Fibroblast of villous mesenchyme (primary cell): Measurements from ENCODE around the gene ARHGEF16. TPM values are rescaled to one million over a fixed set of nuclear protein-coding genes. Genes with fewer than 3 reads are reported as not detected.

ENCODE experiments used
- DNase-seq: peaks from one replicate; pipeline ENCODE4 v3.0.0-alpha.2; 2010; ENCODE audit warnings: low read depth
- H3K4me3 ChIP-seq: 2 replicates; pipeline ENCODE4 v1.5.1; 2011; ENCODE audit warnings: low read depth, mild to moderate bottlenecking, low read length
- total RNA-seq: library from RNA; depleted of rRNA; stranded (reverse); fragments of >200 nt; gene quantifications from 2 replicates; pipeline ENCODE4 v1.2.3, GENCODE V29; 2012
- TF ChIP-seq, protein P1 (sequence below): IDR thresholded peaks from 2 replicates; pipeline ENCODE4 v1.5.1; 2012; ENCODE audit warnings: low read depth, mild to moderate bottlenecking, low read length; ENCODE audit not compliant: insufficient read depth

Gene ARHGEF16
- total RNA-seq, 1 donor = 0.86 TPM

DNA sequence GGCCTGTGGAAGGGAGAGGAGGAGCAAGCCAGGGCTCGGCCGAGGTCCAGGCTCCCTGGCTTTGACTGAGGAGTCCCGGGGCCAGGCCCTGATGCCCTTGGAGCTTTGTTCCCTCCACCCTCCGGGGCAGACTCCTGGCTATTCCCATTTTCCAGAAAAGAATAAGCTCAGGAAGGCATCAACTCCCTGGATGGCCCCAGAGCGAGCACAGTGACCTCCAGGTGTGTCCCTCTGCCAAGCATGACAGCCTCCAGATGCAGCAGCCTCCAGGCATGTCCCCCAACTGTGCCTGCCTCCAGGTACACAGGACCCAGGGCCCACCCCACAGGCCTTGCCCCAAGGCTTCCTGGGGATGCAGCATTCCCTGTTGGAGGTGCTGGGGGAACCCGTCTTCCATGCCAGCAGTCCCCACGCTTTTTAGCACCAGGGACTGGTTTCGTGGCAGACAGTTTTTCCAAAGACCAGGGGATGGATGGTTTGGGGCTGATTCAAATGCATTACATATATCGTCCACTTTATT, 15.7 kb upstream of the ARHGEF16 start:
- TF ChIP-seq, protein P1, sequence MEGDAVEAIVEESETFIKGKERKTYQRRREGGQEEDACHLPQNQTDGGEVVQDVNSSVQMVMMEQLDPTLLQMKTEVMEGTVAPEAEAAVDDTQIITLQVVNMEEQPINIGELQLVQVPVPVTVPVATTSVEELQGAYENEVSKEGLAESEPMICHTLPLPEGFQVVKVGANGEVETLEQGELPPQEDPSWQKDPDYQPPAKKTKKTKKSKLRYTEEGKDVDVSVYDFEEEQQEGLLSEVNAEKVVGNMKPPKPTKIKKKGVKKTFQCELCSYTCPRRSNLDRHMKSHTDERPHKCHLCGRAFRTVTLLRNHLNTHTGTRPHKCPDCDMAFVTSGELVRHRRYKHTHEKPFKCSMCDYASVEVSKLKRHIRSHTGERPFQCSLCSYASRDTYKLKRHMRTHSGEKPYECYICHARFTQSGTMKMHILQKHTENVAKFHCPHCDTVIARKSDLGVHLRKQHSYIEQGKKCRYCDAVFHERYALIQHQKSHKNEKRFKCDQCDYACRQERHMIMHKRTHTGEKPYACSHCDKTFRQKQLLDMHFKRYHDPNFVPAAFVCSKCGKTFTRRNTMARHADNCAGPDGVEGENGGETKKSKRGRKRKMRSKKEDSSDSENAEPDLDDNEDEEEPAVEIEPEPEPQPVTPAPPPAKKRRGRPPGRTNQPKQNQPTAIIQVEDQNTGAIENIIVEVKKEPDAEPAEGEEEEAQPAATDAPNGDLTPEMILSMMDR = no peak
- no peak overlapping the region for H3K4me3 ChIP-seq
- DNase-seq = no peak

DNA sequence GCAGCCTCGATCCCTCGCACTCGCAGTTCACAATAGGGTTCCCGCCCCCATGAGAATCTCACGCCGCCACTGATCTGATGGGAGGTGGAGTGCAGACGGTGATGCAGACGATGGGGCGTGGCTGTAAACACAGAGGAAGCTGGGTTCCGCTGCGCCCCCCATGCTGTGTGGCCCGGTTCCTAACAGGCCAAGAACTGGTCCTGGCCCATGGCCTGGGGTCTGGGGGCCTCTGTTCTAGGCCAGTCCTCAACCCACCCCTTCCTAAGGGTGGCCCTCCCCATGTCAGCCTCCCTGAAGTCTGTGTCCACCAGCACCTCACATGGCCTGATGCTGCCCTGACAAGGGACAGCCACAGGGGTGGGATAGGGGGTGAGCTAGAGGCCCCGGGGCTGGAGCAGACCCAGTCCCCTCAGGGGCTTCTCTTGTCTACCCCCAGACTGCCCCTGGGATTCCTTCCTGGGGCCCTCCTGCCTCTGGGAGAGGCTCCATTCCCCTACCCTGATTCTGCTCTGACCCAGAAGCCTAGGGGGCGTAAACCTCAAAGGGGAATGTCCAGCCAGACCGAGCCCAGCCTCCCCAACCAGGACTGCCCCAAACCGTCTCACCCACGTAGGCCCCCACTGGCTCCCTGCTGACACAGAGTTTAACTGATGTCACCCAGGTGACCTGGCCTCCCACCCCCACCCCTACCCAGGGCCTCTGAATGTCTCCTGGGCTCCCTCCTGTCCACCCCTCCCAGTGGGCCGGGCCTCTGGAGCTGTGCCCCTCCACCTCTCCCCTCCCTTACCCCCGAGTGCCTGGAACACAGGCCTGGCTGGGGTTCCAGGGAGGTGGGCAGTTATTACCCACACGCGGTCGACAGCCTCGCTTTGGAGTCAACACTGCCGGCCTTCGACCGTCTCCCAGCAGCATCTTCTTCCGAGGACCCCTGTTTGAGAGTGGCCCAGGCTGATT, 14.8 kb upstream of the ARHGEF16 start:
- no peak for DNase-seq
- TF ChIP-seq, protein P1 = no peak

DNA sequence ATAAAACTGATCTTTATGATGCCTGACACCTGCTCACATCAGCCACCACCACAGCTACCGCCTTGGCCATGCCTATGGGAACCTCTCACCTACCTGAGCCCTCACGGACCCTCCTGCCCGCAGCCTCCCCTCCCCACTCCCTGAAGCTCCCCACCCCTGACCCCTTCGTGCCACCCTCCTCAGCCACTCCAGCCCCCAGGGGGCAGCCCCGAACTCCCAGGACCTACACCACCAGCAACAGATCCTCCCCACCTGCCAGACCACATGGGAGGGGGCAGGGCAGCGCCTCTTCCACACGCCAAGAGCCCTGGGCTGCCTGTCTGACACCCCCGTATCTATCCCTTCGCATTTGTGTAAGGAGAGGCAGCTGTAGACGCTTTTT, 14.2 kb upstream of the ARHGEF16 start:
- TF ChIP-seq, protein P1 = no peak
- DNase-seq = no peak
- H3K4me3 ChIP-seq = no peak overlapping the region

More for the DNA sequence above, 14.8 kb upstream of the ARHGEF16 start:
- H3K4me3 ChIP-seq = no peak overlapping the region

DNA sequence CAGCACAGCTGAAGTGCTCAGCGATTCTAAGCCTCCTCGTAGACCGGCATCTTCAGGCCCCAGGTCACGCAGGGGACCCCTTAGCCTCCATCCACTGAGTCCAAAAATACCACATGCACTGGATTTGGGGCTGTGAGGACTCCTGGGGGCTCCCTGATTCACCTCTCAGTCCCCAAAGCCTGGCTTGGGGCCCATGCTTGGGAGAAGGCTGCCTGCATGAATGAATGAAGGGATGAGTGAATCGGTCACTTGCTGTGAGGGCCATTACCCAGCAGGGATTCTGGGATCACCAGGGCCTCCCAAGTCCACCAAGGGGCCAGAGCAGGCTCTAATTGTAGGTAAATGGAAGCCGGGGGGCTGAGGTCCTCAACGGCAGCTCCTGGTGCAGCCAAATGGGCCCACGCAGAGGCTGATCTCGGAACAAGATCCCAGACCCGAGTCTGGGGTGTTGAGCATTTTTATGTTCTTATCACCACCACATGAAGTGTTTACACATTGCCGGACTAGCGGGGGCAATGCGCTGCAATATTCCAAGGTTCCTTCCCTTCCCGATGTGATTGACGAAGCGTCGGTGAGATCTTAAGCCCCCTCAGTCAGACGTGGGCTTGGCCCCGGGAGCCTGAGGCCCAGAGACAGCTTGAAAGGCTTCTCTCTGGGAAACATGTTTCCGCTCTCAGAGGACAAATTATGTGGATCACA, 13.6 kb upstream of the ARHGEF16 start:
- TF ChIP-seq, protein P1 = no peak
- DNase-seq = no peak
- no peak overlapping the region for H3K4me3 ChIP-seq

DNA sequence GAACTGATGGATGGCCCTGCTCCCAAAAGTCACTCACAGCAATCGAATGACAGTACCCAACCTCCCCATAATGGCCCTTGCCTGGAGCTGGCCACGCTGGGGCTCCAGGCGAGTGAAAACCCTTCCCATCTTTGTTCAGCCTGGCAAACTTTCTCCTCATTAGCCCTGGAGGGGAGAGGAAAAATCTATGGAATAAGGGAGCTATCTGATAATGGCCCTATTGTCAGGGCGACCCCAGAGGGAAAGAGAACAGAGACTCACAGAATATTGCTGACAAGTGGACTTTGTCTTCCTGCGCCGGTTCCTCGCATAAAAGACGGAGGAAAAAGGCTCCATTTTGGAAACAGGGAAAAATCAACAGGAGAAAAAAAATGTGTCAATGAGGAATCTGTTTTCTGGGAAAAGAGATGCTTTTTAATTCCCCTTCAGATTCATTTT, 13.0 kb upstream of the ARHGEF16 start:
- no peak overlapping the region for H3K4me3 ChIP-seq
- TF ChIP-seq, protein P1 = no peak
- DNase-seq = no peak

DNA sequence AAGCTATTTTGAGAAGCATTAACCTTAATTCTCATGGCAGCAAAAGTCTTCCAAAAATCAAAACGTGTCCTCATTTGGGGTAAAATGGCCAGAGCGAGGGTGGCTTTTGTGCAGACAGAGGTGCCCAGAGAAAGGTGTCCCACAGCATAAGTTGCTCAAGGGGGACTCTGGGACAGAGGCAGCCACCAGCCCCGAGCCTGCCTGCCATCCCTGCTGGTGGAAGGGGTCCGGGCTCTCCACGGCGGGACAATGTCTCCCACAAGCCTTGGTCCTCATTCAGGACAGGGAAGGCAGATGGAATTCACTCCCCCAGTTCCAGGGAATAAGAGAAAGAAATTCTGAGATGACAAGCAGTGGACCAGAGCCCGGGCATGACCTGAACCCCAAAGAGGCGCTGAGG, 12.6 kb upstream of the ARHGEF16 start:
- H3K4me3 ChIP-seq = no peak overlapping the region
- TF ChIP-seq, protein P1 = no peak
- DNase-seq = no peak
